ENCODE results near the gene SDCCAG8. TPM values are rescaled to one million over a fixed set of nuclear protein-coding genes. Genes with fewer than 3 reads are reported as not detected.

The SDCCAG8 gene
- total RNA-seq, 1 experiment from 2014 or later: 17.2 TPM

- Histone ChIP-seq H3K4me1 (replicated peaks) (no peaks in the 10 kb centered on the region), H3K9me3 (replicated peaks) (no peaks in the 10 kb centered on the region), H3K4me3 (no peak overlapping the region), H3K27me3 (replicated peaks) (no peaks in the 10 kb centered on the region), H3K36me3 (peaks cover 8% of the 10 kb centered on the region; the same call in 1 of the 2 replicates), H3K27ac (no peak overlapping the region)
- no peak for DNase-seq (ENCODE audit: low read depth in 1 of 2, low spot score in 2 of 2)
Measured at GRCh38 chr1:243375596-243375995, 119.8 kb downstream of the SDCCAG8 start.

DNA sequence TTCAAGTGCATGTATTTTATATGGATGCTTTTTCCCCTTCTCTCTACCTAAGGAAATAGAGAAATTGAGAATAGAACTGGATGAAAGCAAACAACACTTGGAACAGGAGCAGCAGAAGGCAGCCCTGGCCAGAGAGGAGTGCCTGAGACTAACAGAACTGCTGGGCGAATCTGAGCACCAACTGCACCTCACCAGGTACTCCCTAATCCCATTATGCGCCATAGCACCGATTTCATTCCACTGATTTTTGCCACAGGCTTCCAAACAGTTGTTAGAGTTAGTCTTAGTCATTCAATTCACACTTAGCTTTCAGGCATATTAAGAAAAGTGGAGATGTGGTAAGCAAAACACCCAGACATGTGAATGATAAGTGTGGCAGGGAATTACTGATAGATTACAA, 122.8 kb downstream of the SDCCAG8 start:
- no peak overlapping the region for H3K27ac ChIP-seq
- peaks cover 8% of the 10 kb centered on the region; the same call in 1 of the 2 replicates for H3K36me3 ChIP-seq
- no peak overlapping the region for H3K4me3 ChIP-seq
- DNase-seq (ENCODE audit: low read depth in 1 of 2, low spot score in 2 of 2): no peak
- no peaks in the 10 kb centered on the region for H3K27me3 ChIP-seq (replicated peaks)
- no peaks in the 10 kb centered on the region for H3K4me1 ChIP-seq (replicated peaks)
- H3K9me3 ChIP-seq (replicated peaks): 0 out of 2 replicates have a peak, but pooled peaks cover 2% of the 10 kb centered on the region

- H3K27ac ChIP-seq: no peak overlapping the region
- no peak overlapping the region for H3K4me3 ChIP-seq
- no peaks in the 10 kb centered on the region for H3K4me1 ChIP-seq (replicated peaks)
- no peaks in the 10 kb centered on the region for H3K27me3 ChIP-seq (replicated peaks)
- 0 out of 2 replicates have a peak, but pooled peaks cover 2% of the 10 kb centered on the region for H3K9me3 ChIP-seq (replicated peaks)
- peaks cover 8% of the 10 kb centered on the region; the same call in 1 of the 2 replicates for H3K36me3 ChIP-seq
- no peak for DNase-seq (ENCODE audit: low read depth in 1 of 2, low spot score in 2 of 2)
Measured at GRCh38 chr1:243379208-243379607, 123.4 kb downstream of the SDCCAG8 start.

GRCh38 chr1:243379706-243380105, 123.9 kb downstream of the SDCCAG8 start:
- no peak overlapping the region for H3K4me3 ChIP-seq
- H3K4me1 ChIP-seq (replicated peaks): no peaks in the 10 kb centered on the region
- peaks cover 8% of the 10 kb centered on the region; the same call in 1 of the 2 replicates for H3K36me3 ChIP-seq
- 0 out of 2 replicates have a peak, but pooled peaks cover 2% of the 10 kb centered on the region for H3K9me3 ChIP-seq (replicated peaks)
- no peak overlapping the region for H3K27ac ChIP-seq
- H3K27me3 ChIP-seq (replicated peaks): no peaks in the 10 kb centered on the region
- DNase-seq (ENCODE audit: low read depth in 1 of 2, low spot score in 2 of 2): no peak

DNA sequence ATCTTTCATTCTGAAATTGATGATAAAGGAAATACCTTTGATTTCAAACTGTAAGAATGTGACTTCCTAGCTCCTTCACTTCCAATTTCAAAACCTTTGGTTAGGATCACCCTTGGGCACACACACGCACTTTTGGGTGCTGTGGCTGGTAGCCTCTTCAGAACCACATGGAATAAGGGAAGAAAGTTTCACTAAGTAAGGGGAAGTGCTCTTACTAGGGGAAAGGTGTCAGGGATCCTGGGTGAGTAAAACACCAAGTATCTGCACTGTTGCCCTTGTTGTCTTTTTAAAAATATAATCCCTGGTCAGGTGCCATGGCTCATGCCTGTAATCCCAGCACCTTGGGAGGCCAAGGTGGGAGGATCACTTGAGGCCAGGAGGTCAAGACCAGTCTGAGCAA, 132.4 kb downstream of the SDCCAG8 start:
- Histone ChIP-seq H3K4me1 (replicated peaks) (no peaks in the 10 kb centered on the region), H3K27me3 (replicated peaks) (no peaks in the 10 kb centered on the region), H3K9me3 (replicated peaks) (0 out of 2 replicates have a peak, but pooled peaks cover 2% of the 10 kb centered on the region), H3K36me3 (no peaks in the 10 kb centered on the region), H3K27ac (no peak overlapping the region), H3K4me3 (no peak overlapping the region)
- no peak for DNase-seq (ENCODE audit: low read depth in 1 of 2, low spot score in 2 of 2)

- no peak for DNase-seq (ENCODE audit: low read depth in 1 of 2, low spot score in 2 of 2)
- Histone ChIP-seq H3K4me3 (no peak overlapping the region), H3K4me1 (replicated peaks) (no peaks in the 10 kb centered on the region), H3K9me3 (replicated peaks) (no peaks in the 10 kb centered on the region), H3K27ac (no peak overlapping the region), H3K27me3 (replicated peaks) (no peaks in the 10 kb centered on the region), H3K36me3 (no peaks in the 10 kb centered on the region)
Measured at GRCh38 chr1:243390162-243390791, 134.4 kb downstream of the SDCCAG8 start.

DNA sequence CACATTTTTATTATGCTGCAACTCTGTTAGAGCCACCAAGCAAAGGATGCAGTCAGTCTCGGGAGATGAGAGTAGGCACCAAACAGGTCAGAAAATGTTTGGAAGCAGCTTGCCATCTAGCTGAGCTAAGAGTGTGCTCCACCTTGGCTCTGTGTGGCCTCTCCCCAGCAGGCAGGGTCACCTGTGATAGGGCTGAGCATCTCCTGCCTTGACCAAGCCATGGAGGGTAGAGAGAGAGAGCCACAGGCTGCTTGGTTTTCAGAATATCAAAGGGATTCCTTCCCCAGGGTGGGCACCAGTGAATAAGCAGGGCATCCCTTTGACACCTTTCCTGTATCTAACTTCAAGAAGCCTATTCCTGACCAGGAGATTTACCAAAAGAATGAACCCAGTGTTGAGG, 135.5 kb downstream of the SDCCAG8 start:
- Histone ChIP-seq H3K27ac (no peak overlapping the region), H3K27me3 (replicated peaks) (no peaks in the 10 kb centered on the region), H3K4me3 (no peak overlapping the region), H3K4me1 (replicated peaks) (no peaks in the 10 kb centered on the region), H3K36me3 (no peaks in the 10 kb centered on the region), H3K9me3 (replicated peaks) (no peaks in the 10 kb centered on the region)
- DNase-seq (ENCODE audit: low read depth in 1 of 2, low spot score in 2 of 2): no peak

DNA sequence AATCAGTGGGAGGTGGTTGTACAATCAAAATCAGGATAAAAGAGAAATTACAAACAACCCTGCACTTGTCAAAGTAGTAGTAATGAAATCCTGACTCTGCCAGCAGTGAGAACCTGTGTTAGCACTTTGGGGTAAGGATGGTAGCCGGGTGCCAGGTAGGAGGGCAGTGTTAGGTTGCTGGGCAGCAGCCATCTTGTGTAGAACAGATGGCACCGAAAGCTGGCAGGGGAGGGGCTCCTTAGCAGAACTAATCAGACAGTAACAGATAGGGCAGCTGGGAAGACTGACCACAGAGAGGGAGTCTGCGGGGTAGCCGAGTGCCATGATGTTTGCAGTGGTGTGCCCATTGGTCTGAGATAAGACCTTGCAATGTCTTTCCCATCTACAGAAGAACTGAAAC, 137.3 kb downstream of the SDCCAG8 start:
- Histone ChIP-seq H3K4me3 (no peak overlapping the region), H3K27ac (no peak overlapping the region), H3K4me1 (replicated peaks) (no peaks in the 10 kb centered on the region), H3K27me3 (replicated peaks) (no peaks in the 10 kb centered on the region), H3K36me3 (no peaks in the 10 kb centered on the region), H3K9me3 (replicated peaks) (no peaks in the 10 kb centered on the region)
- no peak for DNase-seq (ENCODE audit: low read depth in 1 of 2, low spot score in 2 of 2)

GRCh38 chr1:243394066-243394465, 138.2 kb downstream of the SDCCAG8 start:
- no peaks in the 10 kb centered on the region for H3K9me3 ChIP-seq (replicated peaks)

DNA sequence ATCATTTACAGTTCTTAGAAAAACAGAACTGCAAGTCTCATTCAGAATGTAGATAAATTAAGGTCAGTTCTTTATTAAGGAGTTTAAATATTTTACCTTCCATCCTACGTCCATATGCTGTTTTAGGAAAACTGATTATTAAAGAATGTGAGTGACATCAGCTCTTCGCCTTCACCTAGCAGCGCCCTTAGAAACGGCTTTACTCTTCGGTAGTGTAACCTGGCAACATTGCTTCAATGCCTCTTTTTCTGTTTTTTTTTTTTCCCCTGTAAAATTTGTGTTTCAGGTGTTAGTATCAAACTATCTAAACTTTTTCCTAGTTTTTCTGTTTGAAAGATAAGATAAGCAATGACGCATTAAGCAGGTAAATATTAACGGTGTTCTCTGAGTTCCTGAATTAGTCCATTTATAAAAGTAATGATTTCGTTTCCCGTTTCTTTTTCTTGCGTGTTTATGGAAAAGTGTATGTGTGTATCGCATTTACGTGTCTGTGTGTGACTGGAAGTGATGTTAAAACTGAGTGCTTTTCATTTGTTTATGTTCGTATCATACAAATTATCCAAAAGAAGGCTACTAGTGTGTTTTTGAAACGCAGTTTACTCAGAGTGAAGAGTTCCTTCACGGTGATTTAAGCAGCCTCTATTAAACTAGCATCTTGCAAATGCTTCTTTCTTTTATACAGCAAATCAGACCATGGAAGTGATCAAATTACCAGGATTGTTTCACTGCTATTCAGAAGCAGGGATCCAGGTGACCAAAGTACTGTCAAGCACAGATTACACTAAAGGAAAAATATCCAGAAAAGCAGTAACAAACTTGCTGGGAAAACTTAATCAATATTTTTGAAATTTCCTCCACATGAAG, 139.0 kb downstream of the SDCCAG8 start:
- Histone ChIP-seq H3K4me3 (no peak overlapping the region), H3K27me3 (replicated peaks) (no peaks in the 10 kb centered on the region), H3K36me3 (no peaks in the 10 kb centered on the region), H3K9me3 (replicated peaks) (no peaks in the 10 kb centered on the region), H3K4me1 (replicated peaks) (no peaks in the 10 kb centered on the region), H3K27ac (no peak overlapping the region)
- no peak for DNase-seq (ENCODE audit: low read depth in 1 of 2, low spot score in 2 of 2)

More at GRCh38 chr1:243394066-243394465, 138.2 kb downstream of the SDCCAG8 start:
- H3K4me3 ChIP-seq: no peak overlapping the region
- no peak for DNase-seq (ENCODE audit: low read depth in 1 of 2, low spot score in 2 of 2)
- no peak overlapping the region for H3K27ac ChIP-seq
- H3K4me1 ChIP-seq (replicated peaks): no peaks in the 10 kb centered on the region
- no peaks in the 10 kb centered on the region for H3K27me3 ChIP-seq (replicated peaks)
- no peaks in the 10 kb centered on the region for H3K36me3 ChIP-seq

DNA sequence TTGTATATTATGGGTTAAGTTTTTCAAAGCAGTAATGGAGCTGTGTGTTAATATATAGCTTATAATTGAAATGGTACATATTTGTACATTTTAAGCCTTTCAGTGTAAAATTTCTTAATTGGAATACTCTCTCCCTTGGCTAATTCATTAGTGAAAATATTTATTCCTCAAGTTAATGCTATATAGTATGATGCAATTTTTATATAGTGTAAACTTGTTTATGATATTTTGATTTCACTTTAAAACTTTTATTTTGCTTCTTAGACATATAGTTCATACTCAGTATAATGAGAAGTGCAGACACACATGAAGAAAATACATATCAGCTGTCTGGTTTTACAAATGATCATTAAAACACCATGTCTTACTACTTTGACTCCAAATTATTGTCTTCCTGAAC, 140.6 kb downstream of the SDCCAG8 start:
- H3K9me3 ChIP-seq (replicated peaks): no peaks in the 10 kb centered on the region
- no peak overlapping the region for H3K4me3 ChIP-seq
- H3K4me1 ChIP-seq (replicated peaks): no peaks in the 10 kb centered on the region
- H3K27ac ChIP-seq: no peak overlapping the region
- no peaks in the 10 kb centered on the region for H3K36me3 ChIP-seq
- H3K27me3 ChIP-seq (replicated peaks): no peaks in the 10 kb centered on the region
- no peak for DNase-seq (ENCODE audit: low read depth in 1 of 2, low spot score in 2 of 2)

GRCh38 chr1:243396876-243397275, 141.0 kb downstream of the SDCCAG8 start:
- no peak for DNase-seq (ENCODE audit: low read depth in 1 of 2, low spot score in 2 of 2)
- H3K27ac ChIP-seq: no peak overlapping the region
- no peak overlapping the region for H3K4me3 ChIP-seq
- no peaks in the 10 kb centered on the region for H3K27me3 ChIP-seq (replicated peaks)
- no peaks in the 10 kb centered on the region for H3K4me1 ChIP-seq (replicated peaks)
- H3K36me3 ChIP-seq: no peaks in the 10 kb centered on the region
- H3K9me3 ChIP-seq (replicated peaks): no peaks in the 10 kb centered on the region

- no peak overlapping the region for H3K4me3 ChIP-seq
- no peaks in the 10 kb centered on the region for H3K9me3 ChIP-seq (replicated peaks)
- H3K4me1 ChIP-seq (replicated peaks): no peaks in the 10 kb centered on the region
- no peak for DNase-seq (ENCODE audit: low read depth in 1 of 2, low spot score in 2 of 2)
- H3K27ac ChIP-seq: no peak overlapping the region
- no peaks in the 10 kb centered on the region for H3K27me3 ChIP-seq (replicated peaks)
- H3K36me3 ChIP-seq: no peaks in the 10 kb centered on the region
Measured at GRCh38 chr1:243397613-243398321, 141.9 kb downstream of the SDCCAG8 start.

All from SJSA1 (cell line).